HepG2 (cell line): ENCODE results near the gene MTHFSD. TPM values are rescaled to one million over a fixed set of nuclear protein-coding genes. Genes with fewer than 3 reads are reported as not detected.
A peak's percentile ranks its signal among the peaks of the same experiment; 100 is the strongest.

ENCODE experiments used
- ATAC-seq: fragments of 200-7000 bp; cut with Tn5 transposase; 3 replicates; pipeline ENCODE4 v1.9.1; 2020; ENCODE audit warnings: mild to moderate bottlenecking, moderate library complexity
- BruUV-seq: library from RNA; stranded (reverse); fragments of 400-500 nt; replicated peaks from 2 replicates; lab custom pipeline; 2021; lab: Mats Ljungman, UMichigan
- CTCF ChIA-PET: fragments of 300-600 bp; formaldehyde crosslinking; extraction: SDS; loops from one replicate; lab custom pipeline; 2021; ENCODE audit warnings: low total read pairs, inconsistent platforms, low intra/inter-chr PET ratio; lab: Yijun Ruan, JAX
- POLR2A ChIA-PET: fragments of 350-600 bp; sonication (Branson Sonifier 250); formaldehyde crosslinking; loops from one replicate; lab custom pipeline; 2020; ENCODE audit warnings: antibody characterized with exemption, inconsistent platforms; lab: Yijun Ruan, JAX
- DNase-seq: peaks from one replicate; pipeline ENCODE4 v3.0.0-alpha.2; 2015; ENCODE audit warnings: low spot score
- FAIRE-seq: peaks from 3 replicates; lab custom pipeline; 2011; peaks lifted over from hg19 to GRCh38; lab: Jason Lieb, UNC
- H2AFZ ChIP-seq: one replicate; pipeline ENCODE4 v1.6.1; 2011; ENCODE audit warnings: low read length, inconsistent platforms
- H3K27ac ChIP-seq: fragments of 300-600 bp; 3 replicates; pipeline ENCODE4 v1.8.0; 2011; ENCODE audit warnings: mixed run types, mild to moderate bottlenecking, mixed read lengths, low read length, inconsistent platforms; ENCODE audit not compliant: insufficient read depth; ENCODE audit errors: extremely low read length
- H3K27me3 ChIP-seq, 2 experiments: fragments of 200-600 bp in 1 of 2; 2 replicates in 1 of 2; 3 replicates in 1 of 2; pipeline versions ENCODE4 v1.6.0 to v1.8.0; 2011; ENCODE audit warnings: low read length in 2 of 2, mild to moderate bottlenecking in 2 of 2, moderate library complexity in 2 of 2, inconsistent platforms in 1 of 2; ENCODE audit not compliant: insufficient read depth in 2 of 2, control insufficient read depth in 1 of 2
- H3K36me3 ChIP-seq, 2 experiments: fragments of 200-600 bp in 1 of 2; replicated peaks in 1 of 2; 2 replicates in 1 of 2; 3 replicates in 1 of 2; pipeline versions ENCODE4 v1.5.1 to v1.8.0; 2011; ENCODE audit warnings: low read length in 2 of 2, inconsistent platforms in 1 of 2; ENCODE audit not compliant: insufficient read depth in 2 of 2, control insufficient read depth in 1 of 2
- H3K4me1 ChIP-seq: 2 replicates; pipeline ENCODE4 v1.5.1; 2012; ENCODE audit warnings: low read length, inconsistent platforms; ENCODE audit not compliant: insufficient read depth
- H3K4me2 ChIP-seq: 2 replicates; pipeline ENCODE4 v1.6.0; 2011; ENCODE audit warnings: low read depth, low read length, inconsistent platforms
- H3K4me3 ChIP-seq, 3 experiments: fragments of 200-600 bp in 1 of 3; sonication (generic), shearing (Covaris generic) in 1 of 3; replicated peaks in 1 of 3; 2 replicates each; pipeline ENCODE4 v1.5.1; 2011 to 2016; ENCODE audit warnings: low read length in 3 of 3, inconsistent platforms in 2 of 3, low read depth in 2 of 3, mild to moderate bottlenecking in 2 of 3, control low read depth in 1 of 3, mixed read lengths in 1 of 3; ENCODE audit not compliant: insufficient read depth in 1 of 3
- H3K79me2 ChIP-seq: one replicate; pipeline ENCODE4 v1.6.1; 2011; ENCODE audit warnings: low read length, inconsistent platforms; ENCODE audit not compliant: insufficient read depth
- H3K9ac ChIP-seq: 2 replicates; pipeline ENCODE4 v1.6.0; 2011; ENCODE audit warnings: mild to moderate bottlenecking, low read depth, low read length, inconsistent platforms; ENCODE audit not compliant: insufficient read depth
- H3K9me3 ChIP-seq: 2 replicates; pipeline ENCODE4 v1.5.1; 2012; ENCODE audit warnings: mild to moderate bottlenecking, low read length
- H4K20me1 ChIP-seq: 2 replicates; pipeline ENCODE4 v1.6.0; 2011; ENCODE audit warnings: inconsistent platforms, mild to moderate bottlenecking, low read length, moderate library complexity; ENCODE audit not compliant: insufficient read depth
- ATF7 ChIP-seq, 2 experiments: fragments of 450-650 bp in 1 of 2; sonication (generic) in 1 of 2; formaldehyde crosslinking in 1 of 2; IDR thresholded peaks; 2 replicates each; pipeline versions ENCODE4 v1.4.0 to v1.6.1; 2016 to 2020; ENCODE audit warnings: antibody characterized with exemption in 1 of 2, mild to moderate bottlenecking in 1 of 2, missing genetic modification reagents in 1 of 2
- CREB1 ChIP-seq, 2 experiments: fragments of 450-650 bp in 1 of 2; IDR thresholded peaks; 2 replicates each; pipeline ENCODE4 v1.6.1; 2016 to 2017; ENCODE audit warnings: control low read depth in 1 of 2, mild to moderate bottlenecking in 1 of 2, missing compliant biosample characterization in 1 of 2, missing genetic modification characterization in 1 of 2
- DR1 ChIP-seq: sonication (generic); formaldehyde crosslinking; IDR thresholded peaks from 2 replicates; pipeline ENCODE4 v1.8.0; 2021; ENCODE audit warnings: mild to moderate bottlenecking, missing genetic modification reagents, inconsistent platforms
- FOXA1 ChIP-seq, 2 experiments: fragments of 450-650 bp in 1 of 2; sonication (generic) in 1 of 2; formaldehyde crosslinking in 1 of 2; IDR thresholded peaks; 2 replicates each; pipeline versions ENCODE4 v1.4.0 to v1.6.1; 2016 to 2020; ENCODE audit warnings: missing genetic modification reagents in 1 of 2
- FOXP1 ChIP-seq, 2 experiments: fragments of 450-650 bp in 1 of 2; IDR thresholded peaks; 2 replicates each; pipeline ENCODE4 v1.6.1; 2017 to 2018; ENCODE audit warnings: antibody characterized with exemption in 1 of 2
- HDAC1 ChIP-seq: sonication (generic); formaldehyde crosslinking; IDR thresholded peaks from 2 replicates; pipeline ENCODE4 v1.5.1; 2020; ENCODE audit warnings: mild to moderate bottlenecking, missing genetic modification reagents
- KDM6A ChIP-seq: IDR thresholded peaks from 2 replicates; pipeline ENCODE4 v1.6.1; 2016; ENCODE audit warnings: low read depth
- LCORL ChIP-seq, 2 experiments: fragments of 450-650 bp in 1 of 2; sonication (generic) in 1 of 2; formaldehyde crosslinking in 1 of 2; IDR thresholded peaks; 2 replicates each; pipeline versions ENCODE4 v1.5.0 to v1.6.1; 2017 to 2020; ENCODE audit warnings: antibody characterized with exemption in 1 of 2, missing genetic modification reagents in 1 of 2
- MAFG ChIP-seq: sonication (generic); formaldehyde crosslinking; IDR thresholded peaks from 2 replicates; pipeline ENCODE4 v1.5.1; 2020; ENCODE audit warnings: mild to moderate bottlenecking, missing genetic modification reagents
- MED1 ChIP-seq: sonication (generic); formaldehyde crosslinking; IDR thresholded peaks from 2 replicates; pipeline ENCODE4 v1.4.0; 2020; ENCODE audit warnings: missing genetic modification reagents
- NKX3-1 ChIP-seq: sonication (generic); formaldehyde crosslinking; IDR thresholded peaks from 2 replicates; pipeline ENCODE4 v1.5.0; 2020; ENCODE audit warnings: missing genetic modification reagents
- PHB2 ChIP-seq: fragments of 450-650 bp; IDR thresholded peaks from 2 replicates; pipeline ENCODE4 v1.6.1; 2018; ENCODE audit not compliant: partially characterized antibody
- REXO4 ChIP-seq: sonication (generic); formaldehyde crosslinking; IDR thresholded peaks from 2 replicates; pipeline ENCODE4 v1.8.0; 2022; ENCODE audit warnings: missing genetic modification reagents, mild to moderate bottlenecking, borderline replicate concordance
- RNF2 ChIP-seq: fragments of 450-650 bp; conservative IDR thresholded peaks from 2 replicates; pipeline ENCODE4 v1.6.1; 2016; ENCODE audit warnings: low read depth
- SSRP1 ChIP-seq: IDR thresholded peaks from 2 replicates; pipeline ENCODE4 v1.6.1; 2016; ENCODE audit warnings: control low read depth
- ZBTB3 ChIP-seq: sonication (generic); formaldehyde crosslinking; IDR thresholded peaks from 2 replicates; pipeline ENCODE4 v1.4.0; 2020; ENCODE audit warnings: low read depth, mild to moderate bottlenecking, moderate library complexity, missing genetic modification reagents, borderline replicate concordance
- ZKSCAN8 ChIP-seq: IDR thresholded peaks from 2 replicates; pipeline ENCODE4 v1.6.1; 2016; ENCODE audit warnings: borderline replicate concordance, missing genetic modification reagents, missing compliant biosample characterization
- ZNF180 ChIP-seq: sonication (generic); formaldehyde crosslinking; IDR thresholded peaks from 2 replicates; pipeline ENCODE4 v1.4.0; 2020; ENCODE audit warnings: low read depth, missing genetic modification reagents, borderline replicate concordance
- ZNF232 ChIP-seq: sonication (generic); formaldehyde crosslinking; IDR thresholded peaks from 2 replicates; pipeline ENCODE4 v1.4.0; 2020; ENCODE audit warnings: missing genetic modification reagents, borderline replicate concordance
- ZNF431 ChIP-seq: sonication (generic); formaldehyde crosslinking; IDR thresholded peaks from 2 replicates; pipeline ENCODE4 v1.9.0; 2022; ENCODE audit warnings: missing genetic modification reagents, low read depth, mild to moderate bottlenecking, borderline replicate concordance
- ZNF503 ChIP-seq: sonication (generic); formaldehyde crosslinking; IDR thresholded peaks from 2 replicates; pipeline ENCODE4 v1.4.0; 2020; ENCODE audit warnings: missing genetic modification reagents
- ZNF552 ChIP-seq: sonication (generic); formaldehyde crosslinking; IDR thresholded peaks from 2 replicates; pipeline ENCODE4 v1.9.0; 2022; ENCODE audit warnings: missing genetic modification reagents, mild to moderate bottlenecking, borderline replicate concordance
- ZNF589 ChIP-seq: sonication (generic); formaldehyde crosslinking; conservative IDR thresholded peaks from 2 replicates; pipeline ENCODE4 v1.8.0; 2022; ENCODE audit warnings: mild to moderate bottlenecking, moderate library complexity, missing genetic modification reagents
- ZNF7 ChIP-seq: IDR thresholded peaks from 2 replicates; pipeline ENCODE4 v1.6.1; 2016; ENCODE audit warnings: missing biosample characterization, missing genetic modification reagents
- ZNF749 ChIP-seq: sonication (generic); formaldehyde crosslinking; IDR thresholded peaks from 2 replicates; pipeline ENCODE4 v1.8.0; 2022; ENCODE audit warnings: mild to moderate bottlenecking, missing genetic modification reagents, moderate library complexity, borderline replicate concordance
- ZNF792 ChIP-seq: IDR thresholded peaks from 2 replicates; pipeline ENCODE4 v1.6.1; 2016
- WGBS: methylation state at CpG from one replicate; pipeline ENCODE4 v1.1.6; 2017; ENCODE audit warnings: low lambda C conversion rate; 5-methylcytosine and 5-hydroxymethylcytosine counted together
- in situ Hi-C: cut with HindIII; loops from 2 replicates; pipeline ENCODE4 v1.10.0; 2017; ENCODE audit warnings: low pct_unique_long_range_greater_than_20kb; ENCODE audit not compliant: extremely low pct_ligation_motif_present
- intact Hi-C: fragments of 100-400 bp; cut with micrococcal nuclease; formaldehyde crosslinking; loops from one replicate; pipeline ENCODE4 v1.10.0; 2022; ENCODE audit not compliant: unreplicated experiment
- polyA plus RNA-seq, 8 experiments: library from polyadenylated mRNA; depleted of rRNA in 3 of 8; stranded (reverse) in 7 of 8; unstranded in 1 of 8; fragments of >200 nt; fragmentation: Illumina TruSeq in 4 of 8; extraction: Trizol in 4 of 8; gene quantifications; 2 replicates each; pipeline versions ENCODE4 v1.2.1 to v1.2.3, GENCODE V29; 2011 to 2016; ENCODE audit warnings: low read depth in 4 of 8, missing spikeins in 1 of 8, mixed read lengths in 1 of 8; ENCODE audit not compliant: insufficient read depth in 1 of 8
- total RNA-seq, 5 experiments: library from RNA; depleted of rRNA; stranded (reverse); fragments of >200 nt; fragmentation: Illumina TruSeq; extraction: Trizol; gene quantifications; 2 replicates each; pipeline ENCODE4 v1.2.3, GENCODE V29; 2016; ENCODE audit warnings: low read depth in 1 of 5

Gene MTHFSD
- total and polyA plus RNA-seq, 2 of the 13 experiments (the other 11 are each of a cell fraction or from before 2014, with no cell fraction given), result 14.2 to 16.3 TPM

- no peak for DNase-seq
- H4K20me1 ChIP-seq, result no peaks in the 10 kb centered on the region
- H3K4me1 ChIP-seq, result no peaks in the 10 kb centered on the region
- ATAC-seq, result no peak
- H3K9ac ChIP-seq, result no peak overlapping the region
- H3K27ac ChIP-seq, result no peak overlapping the region
- no peak overlapping the region for H3K4me3 ChIP-seq
- H2AFZ ChIP-seq, result no peak overlapping the region
- ChIA-PET POLR2A (no interaction called here), CTCF (no interaction called here)
- H3K36me3 ChIP-seq, result no peaks in the 10 kb centered on the region
- BruUV-seq, result no TSS peak
- H3K79me2 ChIP-seq, result no peaks in the 10 kb centered on the region
- H3K9me3 ChIP-seq, result no peaks in the 10 kb centered on the region
- FAIRE-seq, result no peak
- intact Hi-C loops (no loop called here), in situ Hi-C loops (no loop called here)
- 2% methylated on average over 4 of the region's 4 CpGs for WGBS
- no peak overlapping the region for H3K4me2 ChIP-seq
- peaks cover 6 to 39% of the 10 kb centered on the region in 2 experiments for H3K27me3 ChIP-seq
- TF ChIP-seq NKX3-1 (CRISPR knock-in tag) (no peak), ZNF792 (CRISPR knock-in tag) (no peak), ZNF589 (no peak), LCORL (IDR thresholded peaks at IDR 0.05) (peak; percentile 48; the same call in 1 of the 2 replicates), LCORL (CRISPR knock-in tag; IDR thresholded peaks at IDR 0.05) (no peak), ZNF180 (CRISPR knock-in tag) (no peak), MAFG (CRISPR knock-in tag) (no peak), ZNF749 (no peak), MED1 (CRISPR knock-in tag) (no peak), ZBTB3 (CRISPR knock-in tag) (no peak), ZNF503 (CRISPR knock-in tag) (no peak), FOXA1 (IDR thresholded peaks at IDR 0.05) (no peak; the same call in 1 of the 2 replicates), FOXA1 (CRISPR knock-in tag; IDR thresholded peaks at IDR 0.05) (no peak), ZNF552 (CRISPR knock-in tag) (no peak), ZKSCAN8 (CRISPR knock-in tag) (no peak), ZNF232 (CRISPR knock-in tag) (no peak), DR1 (CRISPR knock-in tag) (no peak), RNF2 (no peak), HDAC1 (CRISPR knock-in tag) (no peak), CREB1 (IDR thresholded peaks at IDR 0.05) (peak; percentile 98), CREB1 (CRISPR knock-in tag; IDR thresholded peaks at IDR 0.05) (no peak), ZNF431 (CRISPR knock-in tag) (no peak), KDM6A (CRISPR knock-in tag) (no peak), FOXP1 (IDR thresholded peaks at IDR 0.05) (0 out of 2 replicates have a peak, but pooled peaks have one; percentile 21), FOXP1 (CRISPR knock-in tag; IDR thresholded peaks at IDR 0.05) (no peak), ZNF7 (CRISPR knock-in tag) (no peak), PHB2 (peak; percentile 65), REXO4 (CRISPR knock-in tag) (no peak), SSRP1 (CRISPR knock-in tag) (no peak), ATF7 (IDR thresholded peaks at IDR 0.05) (0 out of 2 replicates have a peak, but pooled peaks have one; percentile 38), ATF7 (CRISPR knock-in tag; IDR thresholded peaks at IDR 0.05) (no peak)
Observed at GRCh38 chr16:86591270-86591669, 36.2 kb upstream of the MTHFSD start.
